ENCODE measurements around the gene IL22RA1. TPM values are rescaled to one million over a fixed set of nuclear protein-coding genes. Genes with fewer than 3 reads are reported as not detected.

Gene IL22RA1
- total RNA-seq, 1 donor from 2014 or later: not detected

DNA sequence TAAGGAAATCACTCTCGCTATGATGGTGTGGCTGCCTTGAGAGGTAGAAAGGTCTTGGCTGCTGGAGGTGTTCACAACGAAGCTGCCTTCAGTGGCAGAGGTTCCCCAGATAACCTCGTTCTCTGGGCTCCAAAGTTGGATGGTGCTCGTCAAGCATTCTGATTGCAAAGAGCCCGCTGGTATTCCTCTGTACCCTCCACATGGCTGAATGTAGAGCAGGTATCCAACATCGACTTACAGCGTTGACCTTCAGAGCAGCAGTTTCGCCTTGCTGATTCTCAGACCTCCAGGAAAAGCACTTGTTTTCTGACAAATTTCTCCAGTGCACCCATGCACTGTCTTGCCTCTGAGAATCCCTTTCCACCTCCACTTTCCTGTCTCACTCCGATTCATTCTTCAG is 4.3 kb upstream of the IL22RA1 start:
- H3K9me3 Mint-ChIP-seq (ENCODE audit: unreplicated experiment): peaks cover 4% of the 10 kb centered on the region
- Histone ChIP-seq H2AFZ (ENCODE audit: low read depth, low read length) (no peak overlapping the region), H3K27me3 (ENCODE audit: insufficient read depth, low read length) (peaks cover 23% of the 10 kb centered on the region), H3K27ac (ENCODE audit: low read depth, low read length) (no peak overlapping the region), H3K36me3 (ENCODE audit: insufficient read depth, low read length) (no peaks in the 10 kb centered on the region), H4K20me1 (ENCODE audit: insufficient read depth, low read length) (no peaks in the 10 kb centered on the region), H3K9ac (ENCODE audit: low read length) (no peak overlapping the region), H3K9me3 (ENCODE audit: insufficient read depth, low read depth, low read length) (no peaks in the 10 kb centered on the region), H3K4me1 (ENCODE audit: insufficient read depth, low read length) (peaks cover 14% of the 10 kb centered on the region), H3K4me2 (ENCODE audit: low read length) (no peak overlapping the region), H3K4me3 (ENCODE audit: insufficient read depth, low read depth, low read length) (no peak overlapping the region), H3K79me2 (ENCODE audit: insufficient read depth, low read length) (no peaks in the 10 kb centered on the region)
- TF ChIP-seq, protein P1, sequence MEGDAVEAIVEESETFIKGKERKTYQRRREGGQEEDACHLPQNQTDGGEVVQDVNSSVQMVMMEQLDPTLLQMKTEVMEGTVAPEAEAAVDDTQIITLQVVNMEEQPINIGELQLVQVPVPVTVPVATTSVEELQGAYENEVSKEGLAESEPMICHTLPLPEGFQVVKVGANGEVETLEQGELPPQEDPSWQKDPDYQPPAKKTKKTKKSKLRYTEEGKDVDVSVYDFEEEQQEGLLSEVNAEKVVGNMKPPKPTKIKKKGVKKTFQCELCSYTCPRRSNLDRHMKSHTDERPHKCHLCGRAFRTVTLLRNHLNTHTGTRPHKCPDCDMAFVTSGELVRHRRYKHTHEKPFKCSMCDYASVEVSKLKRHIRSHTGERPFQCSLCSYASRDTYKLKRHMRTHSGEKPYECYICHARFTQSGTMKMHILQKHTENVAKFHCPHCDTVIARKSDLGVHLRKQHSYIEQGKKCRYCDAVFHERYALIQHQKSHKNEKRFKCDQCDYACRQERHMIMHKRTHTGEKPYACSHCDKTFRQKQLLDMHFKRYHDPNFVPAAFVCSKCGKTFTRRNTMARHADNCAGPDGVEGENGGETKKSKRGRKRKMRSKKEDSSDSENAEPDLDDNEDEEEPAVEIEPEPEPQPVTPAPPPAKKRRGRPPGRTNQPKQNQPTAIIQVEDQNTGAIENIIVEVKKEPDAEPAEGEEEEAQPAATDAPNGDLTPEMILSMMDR (IDR thresholded peaks at IDR 0.05; ENCODE audit: insufficient read depth, low read depth, low read length): no peak
- TF ChIP-seq EZH2 (IDR thresholded peaks at IDR 0.05; ENCODE audit: insufficient read depth, low read length): no peak
- H3K36me3 Mint-ChIP-seq (ENCODE audit: low read depth, unreplicated experiment): no peaks in the 10 kb centered on the region
- no peak overlapping the region for H3K4me3 Mint-ChIP-seq (ENCODE audit: unreplicated experiment)
- peaks cover 13% of the 10 kb centered on the region for H3K4me1 Mint-ChIP-seq (ENCODE audit: low read depth, unreplicated experiment)
- no peak overlapping the region for H3K27ac Mint-ChIP-seq (ENCODE audit: unreplicated experiment)
- no peak for FAIRE-seq
- H3K27me3 Mint-ChIP-seq (ENCODE audit: low read depth, unreplicated experiment): peaks cover 32% of the 10 kb centered on the region
- DNase-seq (ENCODE audit: low read depth): no peak

- no peak for TF ChIP-seq EZH2 (IDR thresholded peaks at IDR 0.05; ENCODE audit: insufficient read depth, low read length)
- TF ChIP-seq, protein P1 (IDR thresholded peaks at IDR 0.05; ENCODE audit: insufficient read depth, low read depth, low read length): no peak
- H3K27me3 Mint-ChIP-seq (ENCODE audit: low read depth, unreplicated experiment): peaks cover 43% of the 10 kb centered on the region
- peaks cover 3% of the 10 kb centered on the region for H3K9me3 Mint-ChIP-seq (ENCODE audit: unreplicated experiment)
- FAIRE-seq (no peak), DNase-seq (ENCODE audit: low read depth) (no peak)
- Histone ChIP-seq H3K36me3 (ENCODE audit: insufficient read depth, low read length) (no peaks in the 10 kb centered on the region), H3K27ac (ENCODE audit: low read depth, low read length) (no peak overlapping the region), H3K79me2 (ENCODE audit: insufficient read depth, low read length) (no peaks in the 10 kb centered on the region), H3K4me1 (ENCODE audit: insufficient read depth, low read length) (peaks cover 2% of the 10 kb centered on the region), H3K4me3 (ENCODE audit: insufficient read depth, low read depth, low read length) (no peak overlapping the region), H2AFZ (ENCODE audit: low read depth, low read length) (no peak overlapping the region), H3K9me3 (ENCODE audit: insufficient read depth, low read depth, low read length) (no peaks in the 10 kb centered on the region), H3K27me3 (ENCODE audit: insufficient read depth, low read length) (peaks cover 16% of the 10 kb centered on the region), H3K4me2 (ENCODE audit: low read length) (no peak overlapping the region), H4K20me1 (ENCODE audit: insufficient read depth, low read length) (no peaks in the 10 kb centered on the region), H3K9ac (ENCODE audit: low read length) (no peak overlapping the region)
- no peak overlapping the region for H3K27ac Mint-ChIP-seq (ENCODE audit: unreplicated experiment)
- H3K4me3 Mint-ChIP-seq (ENCODE audit: unreplicated experiment): no peak overlapping the region
- no peaks in the 10 kb centered on the region for H3K36me3 Mint-ChIP-seq (ENCODE audit: low read depth, unreplicated experiment)
- no peaks in the 10 kb centered on the region for H3K4me1 Mint-ChIP-seq (ENCODE audit: low read depth, unreplicated experiment)
These were observed 1.5 kb downstream of the IL22RA1 start for GRCh38 chr1:24141311-24141997.

GRCh38 chr1:24140741-24141181 is 2.2 kb downstream of the IL22RA1 start:
- H3K27ac Mint-ChIP-seq (ENCODE audit: unreplicated experiment): no peak overlapping the region
- no peak overlapping the region for H3K9ac ChIP-seq (ENCODE audit: low read length)
- H3K4me1 Mint-ChIP-seq (ENCODE audit: low read depth, unreplicated experiment): no peaks in the 10 kb centered on the region
- TF ChIP-seq, protein P1 (IDR thresholded peaks at IDR 0.05; ENCODE audit: insufficient read depth, low read depth, low read length): no peak
- no peak for TF ChIP-seq EZH2 (IDR thresholded peaks at IDR 0.05; ENCODE audit: insufficient read depth, low read length)
- DNase-seq (ENCODE audit: low read depth) (no peak), FAIRE-seq (no peak)
- H3K79me2 ChIP-seq (ENCODE audit: insufficient read depth, low read length): no peaks in the 10 kb centered on the region
- H3K9me3 ChIP-seq (ENCODE audit: insufficient read depth, low read depth, low read length): no peaks in the 10 kb centered on the region
- peaks cover 3% of the 10 kb centered on the region for H3K9me3 Mint-ChIP-seq (ENCODE audit: unreplicated experiment)
- H3K36me3 Mint-ChIP-seq (ENCODE audit: low read depth, unreplicated experiment): no peaks in the 10 kb centered on the region
- peaks cover 46% of the 10 kb centered on the region for H3K27me3 Mint-ChIP-seq (ENCODE audit: low read depth, unreplicated experiment)
- no peak overlapping the region for H3K27ac ChIP-seq (ENCODE audit: low read depth, low read length)
- no peak overlapping the region for H3K4me2 ChIP-seq (ENCODE audit: low read length)
- peaks cover 16% of the 10 kb centered on the region for H3K27me3 ChIP-seq (ENCODE audit: insufficient read depth, low read length)
- no peak overlapping the region for H3K4me3 ChIP-seq (ENCODE audit: insufficient read depth, low read depth, low read length)
- H4K20me1 ChIP-seq (ENCODE audit: insufficient read depth, low read length): no peaks in the 10 kb centered on the region
- H3K4me1 ChIP-seq (ENCODE audit: insufficient read depth, low read length): peaks cover 2% of the 10 kb centered on the region
- H2AFZ ChIP-seq (ENCODE audit: low read depth, low read length): no peak overlapping the region
- no peak overlapping the region for H3K4me3 Mint-ChIP-seq (ENCODE audit: unreplicated experiment)
- H3K36me3 ChIP-seq (ENCODE audit: insufficient read depth, low read length): no peaks in the 10 kb centered on the region

Measured in astrocyte (in vitro differentiated cells and primary cell).